A549 (cell line): Measurements from ENCODE around the gene KRT76.

Source experiments
- MYC ChIP-seq: IDR thresholded peaks from 2 replicates; pipeline ENCODE4 v1.6.1; 2012; ENCODE audit warnings: mild to moderate bottlenecking, inconsistent platforms, low read length, improper control_type of control experiment, borderline replicate concordance
- SMC3 ChIP-seq: fragments of >200 bp; sonication (Bioruptor Twin); formaldehyde crosslinking; IDR thresholded peaks from 3 replicates; pipeline ENCODE4 v1.6.1; 2018; ENCODE audit warnings: inconsistent platforms
- USF2 ChIP-seq: fragments of 450-650 bp; IDR thresholded peaks from 2 replicates; pipeline ENCODE4 v1.6.1; 2014; ENCODE audit warnings: antibody characterized with exemption

- TF ChIP-seq USF2 (no peak), MYC (no peak), SMC3 (no peak)
These were observed 34.2 kb downstream of the KRT76 start for GRCh38 chr12:52742822-52743457.
